Muscle of back (tissue), 11 donors: ENCODE measurements around the gene RNF217. TPM values are rescaled to one million over a fixed set of nuclear protein-coding genes. Genes with fewer than 3 reads are reported as not detected.

Source experiments
- DNase-seq, 3 donors: peaks; one replicate each; pipeline versions ENCODE4 v3.0.0 to v3.0.0-alpha.2; 2013
- polyA plus RNA-seq, 10 donors: library from polyadenylated mRNA; unstranded; fragments of 120-200 nt; gene quantifications; one replicate each; pipeline ENCODE4 v1.2.1, GENCODE V29; 2013; ENCODE audit not compliant: insufficient read length in 10 of 10

RNF217 gene
- polyA plus RNA-seq, 10 donors, result 26.1 to 59.7 (median 45.1) TPM

- no peak for DNase-seq
These were observed 25.9 kb downstream of the RNF217 start for GRCh38 chr6:124987999-124988591.

- DNase-seq, result no peak
These were observed 27.1 kb downstream of the RNF217 start for GRCh38 chr6:124989136-124989983.

GRCh38 chr6:124990988-124991387 lies 28.8 kb downstream of the RNF217 start:
- DNase-seq, result no peak

GRCh38 chr6:124991764-124992295 lies 29.6 kb downstream of the RNF217 start:
- DNase-seq, result no peak

GRCh38 chr6:124993327-124993726 lies 31.1 kb downstream of the RNF217 start:
- no peak for DNase-seq

GRCh38 chr6:124994648-124995047 lies 32.4 kb downstream of the RNF217 start:
- DNase-seq, result no peak

GRCh38 chr6:124995131-124995530 lies 32.9 kb downstream of the RNF217 start:
- DNase-seq, result no peak

GRCh38 chr6:124995645-124996325 lies 33.5 kb downstream of the RNF217 start:
- no peak for DNase-seq

- no peak for DNase-seq
These were observed 34.2 kb downstream of the RNF217 start for GRCh38 chr6:124996411-124996810.

GRCh38 chr6:124997196-124997875 lies 35.1 kb downstream of the RNF217 start:
- no peak for DNase-seq

GRCh38 chr6:124999105-124999764 lies 37.0 kb downstream of the RNF217 start:
- DNase-seq, result peak in 1 of 3 donors; percentile 26

- DNase-seq, result peak; percentile 23 to 60 (median 50)
These were observed 39.6 kb downstream of the RNF217 start for GRCh38 chr6:125001684-125002405.

- no peak for DNase-seq
These were observed 40.1 kb downstream of the RNF217 start for GRCh38 chr6:125002406-125002741.

- no peak for DNase-seq
These were observed 40.8 kb downstream of the RNF217 start for GRCh38 chr6:125003070-125003469.

GRCh38 chr6:125004198-125004597 lies 42.0 kb downstream of the RNF217 start:
- no peak for DNase-seq

- no peak for DNase-seq
These were observed 42.8 kb downstream of the RNF217 start for GRCh38 chr6:125004797-125005595.

GRCh38 chr6:125008261-125008703 lies 46.0 kb downstream of the RNF217 start:
- peak in 1 of 3 donors; percentile 63 for DNase-seq

GRCh38 chr6:125008957-125009356 lies 46.7 kb downstream of the RNF217 start:
- DNase-seq, result no peak

GRCh38 chr6:125009578-125009977 lies 47.3 kb downstream of the RNF217 start:
- peak in 1 of 3 donors; percentile 47 for DNase-seq
